ENCODE data around the gene ANKRD61. TPM values are rescaled to one million over a fixed set of nuclear protein-coding genes. Genes with fewer than 3 reads are reported as not detected.
"Not testable (repeated sequence)": the region's sequence is repeated elsewhere in the genome, so short reads cannot be mapped to it uniquely, and the experiment has no call there.

ANKRD61 gene
- total and polyA plus RNA-seq, 12 donors = 0.13 to 0.26 (median 0.24) TPM; not detected in 8

DNA sequence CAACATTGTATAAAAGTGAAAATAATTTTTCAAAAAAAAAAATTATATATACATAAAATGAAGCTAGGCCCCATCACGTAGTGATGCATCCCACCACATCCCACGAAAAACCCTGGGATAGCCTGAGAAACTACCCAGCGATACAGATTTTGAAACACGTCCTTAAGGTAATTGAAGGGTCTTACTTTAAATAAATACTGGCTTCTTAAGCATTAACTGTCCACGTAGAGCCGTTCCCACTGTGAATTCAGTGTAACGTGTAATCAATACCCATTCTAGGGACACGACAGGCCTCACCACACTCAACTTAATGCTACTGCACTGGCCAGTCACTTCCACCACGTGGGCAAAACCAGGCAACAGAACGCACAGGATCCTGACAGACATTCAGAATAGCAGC is 4.0 kb downstream of the ANKRD61 start:
- ATAC-seq (no peak), DNase-seq (no peak)
- Histone ChIP-seq H3K9me3 (no peaks in the 10 kb centered on the region), H3K4me1 (peaks cover 0 to 15% (median 0%) of the 10 kb centered on the region in 9 donors), H3K4me3 (no peak overlapping the region), H3K36me3 (peaks cover 0 to 100% (median 38%) of the 10 kb centered on the region in 9 donors), H3K27me3 (no peaks in the 10 kb centered on the region), H3K27ac (no peak overlapping the region)
- TF ChIP-seq, protein P1, sequence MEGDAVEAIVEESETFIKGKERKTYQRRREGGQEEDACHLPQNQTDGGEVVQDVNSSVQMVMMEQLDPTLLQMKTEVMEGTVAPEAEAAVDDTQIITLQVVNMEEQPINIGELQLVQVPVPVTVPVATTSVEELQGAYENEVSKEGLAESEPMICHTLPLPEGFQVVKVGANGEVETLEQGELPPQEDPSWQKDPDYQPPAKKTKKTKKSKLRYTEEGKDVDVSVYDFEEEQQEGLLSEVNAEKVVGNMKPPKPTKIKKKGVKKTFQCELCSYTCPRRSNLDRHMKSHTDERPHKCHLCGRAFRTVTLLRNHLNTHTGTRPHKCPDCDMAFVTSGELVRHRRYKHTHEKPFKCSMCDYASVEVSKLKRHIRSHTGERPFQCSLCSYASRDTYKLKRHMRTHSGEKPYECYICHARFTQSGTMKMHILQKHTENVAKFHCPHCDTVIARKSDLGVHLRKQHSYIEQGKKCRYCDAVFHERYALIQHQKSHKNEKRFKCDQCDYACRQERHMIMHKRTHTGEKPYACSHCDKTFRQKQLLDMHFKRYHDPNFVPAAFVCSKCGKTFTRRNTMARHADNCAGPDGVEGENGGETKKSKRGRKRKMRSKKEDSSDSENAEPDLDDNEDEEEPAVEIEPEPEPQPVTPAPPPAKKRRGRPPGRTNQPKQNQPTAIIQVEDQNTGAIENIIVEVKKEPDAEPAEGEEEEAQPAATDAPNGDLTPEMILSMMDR (IDR thresholded peaks at IDR 0.05) = no peak
- intact Hi-C loops (cut with DNase I) = no loop called here
- WGBS, 2 donors = 94% methylated on average over 10 of the region's 10 CpGs

DNA sequence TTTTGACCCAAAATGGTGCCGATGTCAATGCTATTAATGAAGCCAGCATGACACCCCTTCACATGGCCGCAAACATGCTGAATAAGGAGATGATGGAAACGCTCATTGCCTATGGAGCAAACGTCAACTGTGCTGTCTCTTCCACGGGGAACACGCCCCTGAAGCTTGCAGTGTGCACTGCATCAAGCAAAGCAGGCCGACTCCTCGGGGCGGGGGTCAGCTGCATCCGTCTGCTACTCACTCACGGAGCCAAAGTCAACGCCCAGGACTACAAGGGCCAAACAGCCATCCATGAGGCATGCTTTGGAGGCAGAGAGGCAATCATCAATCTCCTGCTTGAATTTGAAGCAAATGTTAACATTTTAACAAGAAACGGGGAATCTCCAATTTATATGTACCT is 4.5 kb downstream of the ANKRD61 start:
- Histone ChIP-seq H3K27ac (no peak overlapping the region), H3K4me3 (no peak overlapping the region), H3K9me3 (no peaks in the 10 kb centered on the region), H3K27me3 (no peaks in the 10 kb centered on the region), H3K36me3 (peaks cover 0 to 100% (median 43%) of the 10 kb centered on the region in 9 donors), H3K4me1 (peaks cover 0 to 15% (median 0%) of the 10 kb centered on the region in 9 donors)
- TF ChIP-seq, protein P1 (IDR thresholded peaks at IDR 0.05) = no peak
- intact Hi-C loops (cut with DNase I) = no loop called here
- DNase-seq (no peak), ATAC-seq (no peak)
- WGBS, 2 donors = 94 to 95% methylated on average over 13 of the region's 13 CpGs

DNA sequence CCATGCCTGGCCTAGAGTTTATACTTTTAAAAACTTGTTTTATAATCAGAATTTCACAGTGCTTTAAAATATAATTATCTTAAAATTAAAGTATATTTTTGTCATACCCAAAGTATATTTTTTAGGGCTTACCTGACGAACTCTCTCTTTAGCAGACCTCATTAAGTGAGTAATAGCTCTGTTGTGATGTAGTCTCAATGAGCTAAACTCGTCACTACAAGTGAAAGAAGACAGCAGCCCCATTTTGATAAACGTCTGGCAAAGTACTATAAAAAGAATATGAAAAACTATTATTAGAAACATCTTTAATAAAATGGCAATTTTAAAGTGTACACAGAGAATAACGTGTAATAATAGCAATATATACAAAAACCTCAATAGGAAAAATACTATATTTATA is 18.6 kb downstream of the ANKRD61 start:
- Histone ChIP-seq H3K27ac (peak overlapping the region in 6 of 10 donors; percentile 59 to 78 (median 73)), H3K4me3 (no peak overlapping the region), H3K4me1 (peaks cover 0 to 7% (median 0%) of the 10 kb centered on the region in 9 donors), H3K9me3 (no peaks in the 10 kb centered on the region), H3K27me3 (no peaks in the 10 kb centered on the region), H3K36me3 (peaks cover 0 to 98% (median 45%) of the 10 kb centered on the region in 9 donors)
- peak in 3 of 8 donors; percentile 73 to 81 (median 79) for ATAC-seq
- intact Hi-C loops (cut with DNase I) = loop anchor here in 1 of 10 donors (10.0 kb wide), 1 partner anchor 55 kb away; no protein-coding TSS in a partner anchor
- TF ChIP-seq, protein P1 (IDR thresholded peaks at IDR 0.05) = no peak
- 45 to 52% methylated on average over 4 of the region's 4 CpGs for WGBS, 2 donors
- no peak for DNase-seq

DNA sequence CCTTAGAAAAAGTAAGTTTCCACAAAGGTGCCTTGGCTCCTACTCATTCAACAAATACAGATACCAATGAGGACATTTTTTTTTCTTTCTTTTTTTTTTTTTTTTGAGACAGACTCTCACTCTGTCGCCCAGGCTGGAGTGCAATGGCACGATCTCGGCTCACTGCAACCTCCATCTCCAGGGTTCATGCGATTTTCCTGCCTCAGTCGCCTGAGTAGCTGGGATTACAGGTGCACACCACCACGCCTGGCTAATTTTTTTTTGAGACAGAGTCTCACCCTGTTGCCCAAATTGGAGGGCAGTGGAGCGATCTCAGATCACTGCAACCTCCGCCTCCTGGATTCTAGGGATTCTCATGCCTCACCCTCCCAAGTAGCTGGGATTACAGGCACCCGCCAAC is 20.0 kb downstream of the ANKRD61 start:
- ATAC-seq; H3K4me1 ChIP-seq; DNase-seq; H3K27me3 ChIP-seq; H3K9me3 ChIP-seq; intact Hi-C loops (cut with DNase I); H3K4me3 ChIP-seq: not testable (repeated sequence)
- Histone ChIP-seq H3K36me3 (peaks cover 0 to 89% (median 41%) of the 10 kb centered on the region in 9 donors), H3K27ac (peak overlapping the region in 1 of 10 donors; percentile 78)
- 96 to 97% methylated on average over 9 of the region's 9 CpGs for WGBS, 2 donors

DNA sequence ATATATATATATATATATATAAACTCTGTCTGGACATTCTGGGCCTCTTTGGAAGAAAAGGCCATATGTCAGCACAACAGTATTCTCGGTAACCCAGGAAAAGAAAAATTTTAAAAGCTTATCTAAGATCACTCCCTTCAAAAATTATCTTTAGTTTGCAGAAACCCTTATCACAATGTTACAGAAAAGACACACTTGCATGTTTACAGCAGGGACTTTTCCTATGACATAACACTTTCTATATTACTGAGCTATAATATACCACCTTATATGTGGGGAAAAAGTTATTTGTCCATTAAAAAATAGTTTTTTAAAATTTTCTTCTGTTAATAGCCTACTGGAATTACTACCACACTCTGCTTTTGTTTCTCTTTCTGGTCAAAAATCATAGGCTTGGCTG is 25.4 kb downstream of the ANKRD61 start:
- intact Hi-C loops (cut with DNase I) = no loop called here
- no peaks in the 10 kb centered on the region for H3K27me3 ChIP-seq
- H3K4me3 ChIP-seq = no peak overlapping the region
- H3K27ac ChIP-seq = no peak overlapping the region
- DNase-seq = no peak
- no peaks in the 10 kb centered on the region for H3K9me3 ChIP-seq
- peaks cover 0 to 31% (median 24%) of the 10 kb centered on the region in 9 donors for H3K4me1 ChIP-seq
- TF ChIP-seq, protein P1 (IDR thresholded peaks at IDR 0.05) = no peak
- WGBS, 2 donors = 53 to 72% methylated on average over 1 of the region's 1 CpG
- no peak for ATAC-seq
- peaks cover 0 to 36% (median 16%) of the 10 kb centered on the region in 9 donors for H3K36me3 ChIP-seq
